Measurements from ENCODE around the gene RBMX2. TPM values are rescaled to one million over a fixed set of nuclear protein-coding genes. Genes with fewer than 3 reads are reported as not detected.
A peak's percentile ranks its signal among the peaks of the same experiment; 100 is the strongest.

The RBMX2 gene
- total and polyA plus RNA-seq, 2 of the 4 experiments (the other 2 are of a cell fraction): 8.8 to 11.4 TPM

- Histone ChIP-seq H2BK20ac (ENCODE audit: low read depth, low read length) (no peak overlapping the region), H3K9me1 (ENCODE audit: insufficient read depth, low read length) (no peaks in the 10 kb centered on the region), H2AK9ac (replicated peaks; ENCODE audit: low read depth, low read length, poor library complexity) (no peak overlapping the region), H2BK15ac (ENCODE audit: low read depth, low read length) (no peak overlapping the region), H4K91ac (ENCODE audit: insufficient read depth, low read depth, low read length) (no peak overlapping the region), H3K18ac (ENCODE audit: low read depth, low read length) (no peak overlapping the region), H2AK5ac (ENCODE audit: low read depth, low read length) (no peak overlapping the region), H3K4me3 (ENCODE audit: insufficient read depth, low read depth, low read length) (no peak overlapping the region), H3K4ac (ENCODE audit: low read depth, low read length) (no peak overlapping the region), H3K27me3 (ENCODE audit: control insufficient read depth, insufficient read depth, low read length) (peaks cover 10% of the 10 kb centered on the region), H3K9ac (ENCODE audit: low read depth, low read length) (no peak overlapping the region), H3K56ac (ENCODE audit: extremely low read depth, insufficient read depth, low read length) (no peak overlapping the region), H3K27ac (ENCODE audit: insufficient read depth, low read length) (no peak overlapping the region), H3K79me1 (ENCODE audit: low read depth in 1 of 2, low read length in 2 of 2) (no peaks in the 10 kb centered on the region), H3K14ac (replicated peaks; ENCODE audit: low read depth, low read length) (no peak overlapping the region), H3K23ac (ENCODE audit: low read depth, low read length) (no peak overlapping the region), H3K9me3 (ENCODE audit: control insufficient read depth, insufficient read depth, low read length) (no peaks in the 10 kb centered on the region), H4K5ac (ENCODE audit: low read depth, low read length) (no peak overlapping the region), H3K36me3 (ENCODE audit: control insufficient read depth, insufficient read depth, low read length) (no peaks in the 10 kb centered on the region), H3K4me2 (ENCODE audit: low read depth, low read length) (no peak overlapping the region), H2BK120ac (ENCODE audit: low read depth, low read length) (no peak overlapping the region), H4K20me1 (ENCODE audit: insufficient read depth, low read length) (no peaks in the 10 kb centered on the region), H2AFZ (replicated peaks; ENCODE audit: low read length, poor library complexity) (no peak overlapping the region), H4K8ac (ENCODE audit: low read depth in 2 of 2, low read length in 2 of 2) (no peak overlapping the region), H3K4me1 (ENCODE audit: control insufficient read depth, insufficient read depth, low read length) (no peaks in the 10 kb centered on the region), H2BK5ac (ENCODE audit: low read depth, low read length, poor library complexity, severe bottlenecking) (no peak overlapping the region)
- POLR2A ChIA-PET (ENCODE audit: unreplicated experiment): no interaction called here
- ATAC-seq (ENCODE audit: low read depth) (peak; percentile 91), DNase-seq (peak; percentile 45)
- in situ Hi-C loops (cut with MboI; ENCODE audit: low sequenced_read_pairs): loop anchor here (10.0 to 25.0 kb wide), 2 partner anchors 106 to 521 kb away; no protein-coding TSS in a partner anchor
- no TSS peak for BruUV-seq (replicated peaks)
- CTCF ChIA-PET: interaction anchor here (0.6 to 1.5 kb wide), 2 partner anchors 14 to 30 kb away, joined by 4 to 6 read pairs; no protein-coding TSS in a partner anchor
- WGBS, 2 experiments (ENCODE audit: extremely low coverage in 2 of 2, insufficient read length in 1 of 2): no CpG with 5 or more reads among the region's 5 CpGs
- dilution Hi-C loops (cut with HindIII; ENCODE audit: low sequenced_read_pairs, unreplicated experiment): no loop called here
- intact Hi-C loops (cut with micrococcal nuclease): loop anchor here (1.0 to 10.0 kb wide), 4 partner anchors 129 to 524 kb away; partner anchors contain the start of gene ZNF280C
- TF ChIP-seq SMC3 (IDR thresholded peaks at IDR 0.05; ENCODE audit: low read depth, low read length) (peak; percentile 62), RAD21 (IDR thresholded peaks at IDR 0.05; ENCODE audit: low read length) (peak; percentile 66), MXI1 (IDR thresholded peaks at IDR 0.05; ENCODE audit: borderline replicate concordance, low read depth, low read length) (no peak), CTCF (conservative IDR thresholded peaks at IDR 0.05; ENCODE audit: low read depth, low read length) (peak; percentile 67)
- TF ChIP-seq, protein P1, sequence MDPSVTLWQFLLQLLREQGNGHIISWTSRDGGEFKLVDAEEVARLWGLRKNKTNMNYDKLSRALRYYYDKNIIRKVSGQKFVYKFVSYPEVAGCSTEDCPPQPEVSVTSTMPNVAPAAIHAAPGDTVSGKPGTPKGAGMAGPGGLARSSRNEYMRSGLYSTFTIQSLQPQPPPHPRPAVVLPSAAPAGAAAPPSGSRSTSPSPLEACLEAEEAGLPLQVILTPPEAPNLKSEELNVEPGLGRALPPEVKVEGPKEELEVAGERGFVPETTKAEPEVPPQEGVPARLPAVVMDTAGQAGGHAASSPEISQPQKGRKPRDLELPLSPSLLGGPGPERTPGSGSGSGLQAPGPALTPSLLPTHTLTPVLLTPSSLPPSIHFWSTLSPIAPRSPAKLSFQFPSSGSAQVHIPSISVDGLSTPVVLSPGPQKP (IDR thresholded peaks at IDR 0.05; ENCODE audit: borderline replicate concordance, low read depth, low read length): no peak
Observed at GRCh38 chrX:130393451-130394074, 8.2 kb upstream of the RBMX2 start.
